ENCODE results near the gene ZRANB3.

DNA sequence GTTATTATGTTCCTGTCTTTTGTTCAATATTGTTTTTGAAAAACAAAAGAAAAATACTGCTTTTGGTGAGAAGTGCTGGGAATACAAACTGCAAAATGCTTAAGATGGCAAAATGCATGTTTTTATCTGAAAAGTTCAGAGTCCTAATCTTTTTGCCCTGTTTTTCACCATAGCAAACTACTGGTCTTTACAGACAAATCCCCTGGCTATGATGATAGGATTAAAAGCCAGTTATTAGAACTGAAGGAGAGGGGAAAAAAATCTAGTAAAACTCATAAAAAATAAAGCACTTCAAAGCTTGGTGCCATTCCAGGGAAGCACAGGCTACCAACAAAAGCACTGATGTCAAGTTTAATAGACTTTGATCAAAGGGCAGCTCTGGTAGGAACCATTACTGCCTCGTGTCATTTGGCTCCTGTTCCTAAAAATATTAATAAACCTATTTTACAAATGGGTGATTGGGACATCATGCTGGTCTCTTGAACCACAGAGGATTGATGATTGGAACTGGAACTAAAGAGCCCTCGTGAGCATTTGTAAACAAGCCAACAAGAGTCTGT is 284.2 kb downstream of the ZRANB3 start:
- TF ChIP-seq CTCF (conservative IDR thresholded peaks at IDR 0.05 in 1 of 2, IDR thresholded peaks at IDR 0.05 in 1 of 2; ENCODE audit: low read depth in 1 of 2, low read length in 2 of 2) (no peak), EZH2 (IDR thresholded peaks at IDR 0.05; ENCODE audit: low read length, missing control alignments) (no peak)
